HepG2 (cell line): Measurements from ENCODE around the gene MUC6. TPM values are rescaled to one million over a fixed set of nuclear protein-coding genes. Genes with fewer than 3 reads are reported as not detected.

Experiments used
- ATAC-seq: fragments of 200-7000 bp; cut with Tn5 transposase; 3 replicates; pipeline ENCODE4 v1.9.1; 2020; ENCODE audit warnings: mild to moderate bottlenecking, moderate library complexity
- BruUV-seq: library from RNA; stranded (reverse); fragments of 400-500 nt; replicated peaks from 2 replicates; lab custom pipeline; 2021; lab: Mats Ljungman, UMichigan
- CTCF ChIA-PET: fragments of 300-600 bp; formaldehyde crosslinking; extraction: SDS; loops from one replicate; lab custom pipeline; 2021; ENCODE audit warnings: low total read pairs, inconsistent platforms, low intra/inter-chr PET ratio; lab: Yijun Ruan, JAX
- POLR2A ChIA-PET: fragments of 350-600 bp; sonication (Branson Sonifier 250); formaldehyde crosslinking; loops from one replicate; lab custom pipeline; 2020; ENCODE audit warnings: antibody characterized with exemption, inconsistent platforms; lab: Yijun Ruan, JAX
- DNase-seq: peaks from one replicate; pipeline ENCODE4 v3.0.0-alpha.2; 2015; ENCODE audit warnings: low spot score
- FAIRE-seq: peaks from 3 replicates; lab custom pipeline; 2011; peaks lifted over from hg19 to GRCh38; lab: Jason Lieb, UNC
- H2AFZ ChIP-seq: one replicate; pipeline ENCODE4 v1.6.1; 2011; ENCODE audit warnings: low read length, inconsistent platforms
- H3K27ac ChIP-seq: fragments of 300-600 bp; 3 replicates; pipeline ENCODE4 v1.8.0; 2011; ENCODE audit warnings: mixed run types, mild to moderate bottlenecking, mixed read lengths, low read length, inconsistent platforms; ENCODE audit not compliant: insufficient read depth; ENCODE audit errors: extremely low read length
- H3K27me3 ChIP-seq, 2 experiments: fragments of 200-600 bp in 1 of 2; 2 replicates in 1 of 2; 3 replicates in 1 of 2; pipeline versions ENCODE4 v1.6.0 to v1.8.0; 2011; ENCODE audit warnings: low read length in 2 of 2, mild to moderate bottlenecking in 2 of 2, moderate library complexity in 2 of 2, inconsistent platforms in 1 of 2; ENCODE audit not compliant: insufficient read depth in 2 of 2, control insufficient read depth in 1 of 2
- H3K36me3 ChIP-seq, 2 experiments: fragments of 200-600 bp in 1 of 2; replicated peaks in 1 of 2; 2 replicates in 1 of 2; 3 replicates in 1 of 2; pipeline versions ENCODE4 v1.5.1 to v1.8.0; 2011; ENCODE audit warnings: low read length in 2 of 2, inconsistent platforms in 1 of 2; ENCODE audit not compliant: insufficient read depth in 2 of 2, control insufficient read depth in 1 of 2
- H3K4me1 ChIP-seq: 2 replicates; pipeline ENCODE4 v1.5.1; 2012; ENCODE audit warnings: low read length, inconsistent platforms; ENCODE audit not compliant: insufficient read depth
- H3K4me2 ChIP-seq: 2 replicates; pipeline ENCODE4 v1.6.0; 2011; ENCODE audit warnings: low read depth, low read length, inconsistent platforms
- H3K4me3 ChIP-seq, 3 experiments: fragments of 200-600 bp in 1 of 3; sonication (generic), shearing (Covaris generic) in 1 of 3; replicated peaks in 1 of 3; 2 replicates each; pipeline ENCODE4 v1.5.1; 2011 to 2016; ENCODE audit warnings: low read length in 3 of 3, inconsistent platforms in 2 of 3, low read depth in 2 of 3, mild to moderate bottlenecking in 2 of 3, control low read depth in 1 of 3, mixed read lengths in 1 of 3; ENCODE audit not compliant: insufficient read depth in 1 of 3
- H3K79me2 ChIP-seq: one replicate; pipeline ENCODE4 v1.6.1; 2011; ENCODE audit warnings: low read length, inconsistent platforms; ENCODE audit not compliant: insufficient read depth
- H3K9ac ChIP-seq: 2 replicates; pipeline ENCODE4 v1.6.0; 2011; ENCODE audit warnings: mild to moderate bottlenecking, low read depth, low read length, inconsistent platforms; ENCODE audit not compliant: insufficient read depth
- H3K9me3 ChIP-seq: 2 replicates; pipeline ENCODE4 v1.5.1; 2012; ENCODE audit warnings: mild to moderate bottlenecking, low read length
- H4K20me1 ChIP-seq: 2 replicates; pipeline ENCODE4 v1.6.0; 2011; ENCODE audit warnings: inconsistent platforms, mild to moderate bottlenecking, low read length, moderate library complexity; ENCODE audit not compliant: insufficient read depth
- CBX5 ChIP-seq: sonication (generic); formaldehyde crosslinking; IDR thresholded peaks from 2 replicates; pipeline ENCODE4 v1.4.0; 2020; ENCODE audit warnings: missing genetic modification reagents, borderline replicate concordance
- SCMH1 ChIP-seq: sonication (generic); formaldehyde crosslinking; IDR thresholded peaks from 2 replicates; pipeline ENCODE4 v1.9.0; 2021; ENCODE audit warnings: missing genetic modification reagents, mild to moderate bottlenecking, borderline replicate concordance
- STAG1 ChIP-seq: sonication (generic); formaldehyde crosslinking; IDR thresholded peaks from 2 replicates; pipeline ENCODE4 v1.4.0; 2020; ENCODE audit warnings: missing genetic modification reagents
- ZBTB33 ChIP-seq: sonication (generic); formaldehyde crosslinking; IDR thresholded peaks from 2 replicates; pipeline ENCODE4 v1.4.0; 2020; ENCODE audit warnings: missing genetic modification reagents
- ZNF687 ChIP-seq: sonication (generic); formaldehyde crosslinking; IDR thresholded peaks from 2 replicates; pipeline ENCODE4 v1.5.1; 2020; ENCODE audit warnings: mild to moderate bottlenecking, missing genetic modification reagents, moderate library complexity
- WGBS: methylation state at CpG from one replicate; pipeline ENCODE4 v1.1.6; 2017; ENCODE audit warnings: low lambda C conversion rate; 5-methylcytosine and 5-hydroxymethylcytosine counted together
- in situ Hi-C: cut with HindIII; loops from 2 replicates; pipeline ENCODE4 v1.10.0; 2017; ENCODE audit warnings: low pct_unique_long_range_greater_than_20kb; ENCODE audit not compliant: extremely low pct_ligation_motif_present
- intact Hi-C: fragments of 100-400 bp; cut with micrococcal nuclease; formaldehyde crosslinking; loops from one replicate; pipeline ENCODE4 v1.10.0; 2022; ENCODE audit not compliant: unreplicated experiment
- polyA plus RNA-seq, 8 experiments: library from polyadenylated mRNA; depleted of rRNA in 3 of 8; stranded (reverse) in 7 of 8; unstranded in 1 of 8; fragments of >200 nt; fragmentation: Illumina TruSeq in 4 of 8; extraction: Trizol in 4 of 8; gene quantifications; 2 replicates each; pipeline versions ENCODE4 v1.2.1 to v1.2.3, GENCODE V29; 2011 to 2016; ENCODE audit warnings: low read depth in 4 of 8, missing spikeins in 1 of 8, mixed read lengths in 1 of 8; ENCODE audit not compliant: insufficient read depth in 1 of 8
- total RNA-seq, 5 experiments: library from RNA; depleted of rRNA; stranded (reverse); fragments of >200 nt; fragmentation: Illumina TruSeq; extraction: Trizol; gene quantifications; 2 replicates each; pipeline ENCODE4 v1.2.3, GENCODE V29; 2016; ENCODE audit warnings: low read depth in 1 of 5
- TF ChIP-seq, protein P1 (sequence below): IDR thresholded peaks from 2 replicates; pipeline ENCODE4 v1.6.1; 2016; ENCODE audit warnings: low read depth, missing genetic modification reagents, missing compliant biosample characterization
- TF ChIP-seq, protein P2 (sequence below): sonication (generic); formaldehyde crosslinking; IDR thresholded peaks from 2 replicates; pipeline ENCODE4 v1.5.0; 2020; ENCODE audit warnings: mild to moderate bottlenecking, missing genetic modification reagents, moderate library complexity

Gene MUC6
- total and polyA plus RNA-seq, 2 of the 13 experiments (the other 11 are each of a cell fraction or from before 2014, with no cell fraction given): not detected

GRCh38 chr11:980438-981357, 55.8 kb downstream of the MUC6 start:
- WGBS: 98% methylated on average over 19 of the region's 26 CpGs
- no peaks in the 10 kb centered on the region; the same call in 1 of the 2 replicates for H4K20me1 ChIP-seq
- BruUV-seq: no TSS peak
- H3K9ac ChIP-seq: no peak overlapping the region
- no peak overlapping the region for H3K27ac ChIP-seq
- CTCF ChIA-PET: no interaction called here
- in situ Hi-C loops: no loop called here
- DNase-seq (no peak), FAIRE-seq (no peak), ATAC-seq (0 out of 3 replicates have a peak, but pooled peaks have one; percentile 27)
- TF ChIP-seq ZNF687 (peak; percentile 48), SCMH1 (CRISPR knock-in tag) (no peak), STAG1 (CRISPR knock-in tag) (peak; percentile 31; the same call in 1 of the 2 replicates), CBX5 (CRISPR knock-in tag) (no peak), ZBTB33 (0 out of 2 replicates have a peak, but pooled peaks have one; percentile 27)
- TF ChIP-seq, protein P1, sequence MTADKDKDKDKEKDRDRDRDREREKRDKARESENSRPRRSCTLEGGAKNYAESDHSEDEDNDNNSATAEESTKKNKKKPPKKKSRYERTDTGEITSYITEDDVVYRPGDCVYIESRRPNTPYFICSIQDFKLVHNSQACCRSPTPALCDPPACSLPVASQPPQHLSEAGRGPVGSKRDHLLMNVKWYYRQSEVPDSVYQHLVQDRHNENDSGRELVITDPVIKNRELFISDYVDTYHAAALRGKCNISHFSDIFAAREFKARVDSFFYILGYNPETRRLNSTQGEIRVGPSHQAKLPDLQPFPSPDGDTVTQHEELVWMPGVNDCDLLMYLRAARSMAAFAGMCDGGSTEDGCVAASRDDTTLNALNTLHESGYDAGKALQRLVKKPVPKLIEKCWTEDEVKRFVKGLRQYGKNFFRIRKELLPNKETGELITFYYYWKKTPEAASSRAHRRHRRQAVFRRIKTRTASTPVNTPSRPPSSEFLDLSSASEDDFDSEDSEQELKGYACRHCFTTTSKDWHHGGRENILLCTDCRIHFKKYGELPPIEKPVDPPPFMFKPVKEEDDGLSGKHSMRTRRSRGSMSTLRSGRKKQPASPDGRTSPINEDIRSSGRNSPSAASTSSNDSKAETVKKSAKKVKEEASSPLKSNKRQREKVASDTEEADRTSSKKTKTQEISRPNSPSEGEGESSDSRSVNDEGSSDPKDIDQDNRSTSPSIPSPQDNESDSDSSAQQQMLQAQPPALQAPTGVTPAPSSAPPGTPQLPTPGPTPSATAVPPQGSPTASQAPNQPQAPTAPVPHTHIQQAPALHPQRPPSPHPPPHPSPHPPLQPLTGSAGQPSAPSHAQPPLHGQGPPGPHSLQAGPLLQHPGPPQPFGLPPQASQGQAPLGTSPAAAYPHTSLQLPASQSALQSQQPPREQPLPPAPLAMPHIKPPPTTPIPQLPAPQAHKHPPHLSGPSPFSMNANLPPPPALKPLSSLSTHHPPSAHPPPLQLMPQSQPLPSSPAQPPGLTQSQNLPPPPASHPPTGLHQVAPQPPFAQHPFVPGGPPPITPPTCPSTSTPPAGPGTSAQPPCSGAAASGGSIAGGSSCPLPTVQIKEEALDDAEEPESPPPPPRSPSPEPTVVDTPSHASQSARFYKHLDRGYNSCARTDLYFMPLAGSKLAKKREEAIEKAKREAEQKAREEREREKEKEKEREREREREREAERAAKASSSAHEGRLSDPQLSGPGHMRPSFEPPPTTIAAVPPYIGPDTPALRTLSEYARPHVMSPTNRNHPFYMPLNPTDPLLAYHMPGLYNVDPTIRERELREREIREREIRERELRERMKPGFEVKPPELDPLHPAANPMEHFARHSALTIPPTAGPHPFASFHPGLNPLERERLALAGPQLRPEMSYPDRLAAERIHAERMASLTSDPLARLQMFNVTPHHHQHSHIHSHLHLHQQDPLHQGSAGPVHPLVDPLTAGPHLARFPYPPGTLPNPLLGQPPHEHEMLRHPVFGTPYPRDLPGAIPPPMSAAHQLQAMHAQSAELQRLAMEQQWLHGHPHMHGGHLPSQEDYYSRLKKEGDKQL (CRISPR knock-in tag): no peak
- TF ChIP-seq, protein P2, sequence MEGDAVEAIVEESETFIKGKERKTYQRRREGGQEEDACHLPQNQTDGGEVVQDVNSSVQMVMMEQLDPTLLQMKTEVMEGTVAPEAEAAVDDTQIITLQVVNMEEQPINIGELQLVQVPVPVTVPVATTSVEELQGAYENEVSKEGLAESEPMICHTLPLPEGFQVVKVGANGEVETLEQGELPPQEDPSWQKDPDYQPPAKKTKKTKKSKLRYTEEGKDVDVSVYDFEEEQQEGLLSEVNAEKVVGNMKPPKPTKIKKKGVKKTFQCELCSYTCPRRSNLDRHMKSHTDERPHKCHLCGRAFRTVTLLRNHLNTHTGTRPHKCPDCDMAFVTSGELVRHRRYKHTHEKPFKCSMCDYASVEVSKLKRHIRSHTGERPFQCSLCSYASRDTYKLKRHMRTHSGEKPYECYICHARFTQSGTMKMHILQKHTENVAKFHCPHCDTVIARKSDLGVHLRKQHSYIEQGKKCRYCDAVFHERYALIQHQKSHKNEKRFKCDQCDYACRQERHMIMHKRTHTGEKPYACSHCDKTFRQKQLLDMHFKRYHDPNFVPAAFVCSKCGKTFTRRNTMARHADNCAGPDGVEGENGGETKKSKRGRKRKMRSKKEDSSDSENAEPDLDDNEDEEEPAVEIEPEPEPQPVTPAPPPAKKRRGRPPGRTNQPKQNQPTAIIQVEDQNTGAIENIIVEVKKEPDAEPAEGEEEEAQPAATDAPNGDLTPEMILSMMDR: peak; percentile 33
- POLR2A ChIA-PET: no interaction called here
- no peak overlapping the region for H3K4me2 ChIP-seq
- H3K36me3 ChIP-seq: peaks cover 41 to 71% of the 10 kb centered on the region in 2 experiments
- H3K4me3 ChIP-seq: no peak overlapping the region
- no peak overlapping the region for H2AFZ ChIP-seq
- no peaks in the 10 kb centered on the region for H3K4me1 ChIP-seq
- intact Hi-C loops: no loop called here
- no peaks in the 10 kb centered on the region for H3K79me2 ChIP-seq
- H3K27me3 ChIP-seq: no peaks in the 10 kb centered on the region
- H3K9me3 ChIP-seq: no peaks in the 10 kb centered on the region
